HepG2 (cell line): ENCODE data around the gene TNNT1. TPM values are rescaled to one million over a fixed set of nuclear protein-coding genes. Genes with fewer than 3 reads are reported as not detected.

ENCODE experiments used
- ATF1 ChIP-seq: IDR thresholded peaks from 2 replicates; pipeline ENCODE4 v1.6.1; 2016; ENCODE audit warnings: mild to moderate bottlenecking, control low read depth
- DNMT3B ChIP-seq: conservative IDR thresholded peaks from 2 replicates; pipeline ENCODE4 v1.6.1; 2016; ENCODE audit warnings: missing biosample characterization, control low read depth
- FOSL1 ChIP-seq: sonication (generic); formaldehyde crosslinking; IDR thresholded peaks from 2 replicates; pipeline ENCODE4 v1.9.0; 2021; ENCODE audit warnings: missing genetic modification reagents, borderline replicate concordance
- FOSL2 ChIP-seq: sonication (generic); formaldehyde crosslinking; IDR thresholded peaks from 2 replicates; pipeline ENCODE4 v1.4.0; 2020; ENCODE audit warnings: missing genetic modification reagents
- KLF6 ChIP-seq: IDR thresholded peaks from 2 replicates; pipeline ENCODE4 v1.8.0; 2016; ENCODE audit warnings: missing biosample characterization, missing genetic modification reagents
- PHB2 ChIP-seq: fragments of 450-650 bp; IDR thresholded peaks from 2 replicates; pipeline ENCODE4 v1.6.1; 2018; ENCODE audit not compliant: partially characterized antibody
- PHF20 ChIP-seq: sonication (generic); formaldehyde crosslinking; IDR thresholded peaks from 2 replicates; pipeline ENCODE4 v1.5.0; 2020; ENCODE audit warnings: mild to moderate bottlenecking, missing genetic modification reagents
- TEAD3 ChIP-seq: optimal IDR thresholded peaks from 2 replicates; pipeline ENCODE3; 2016; ENCODE audit warnings: borderline replicate concordance
- TSC22D2 ChIP-seq: sonication (generic); formaldehyde crosslinking; IDR thresholded peaks from 2 replicates; pipeline ENCODE4 v1.5.1; 2020; ENCODE audit warnings: missing genetic modification reagents, mild to moderate bottlenecking, borderline replicate concordance
- ZNF180 ChIP-seq: sonication (generic); formaldehyde crosslinking; IDR thresholded peaks from 2 replicates; pipeline ENCODE4 v1.4.0; 2020; ENCODE audit warnings: low read depth, missing genetic modification reagents, borderline replicate concordance
- ZNF382 ChIP-seq: sonication (generic); formaldehyde crosslinking; IDR thresholded peaks from 2 replicates; pipeline ENCODE4 v1.5.0; 2020; ENCODE audit warnings: missing genetic modification reagents, mild to moderate bottlenecking, borderline replicate concordance
- ZNF451 ChIP-seq: sonication (generic); formaldehyde crosslinking; IDR thresholded peaks from 2 replicates; pipeline ENCODE4 v1.5.0; 2020; ENCODE audit warnings: mild to moderate bottlenecking, missing genetic modification reagents
- ZNF670 ChIP-seq: sonication (generic); formaldehyde crosslinking; IDR thresholded peaks from 2 replicates; pipeline ENCODE4 v1.8.0; 2022; ENCODE audit warnings: mild to moderate bottlenecking, missing genetic modification reagents, borderline replicate concordance
- ZSCAN22 ChIP-seq: sonication (generic); formaldehyde crosslinking; IDR thresholded peaks from 2 replicates; pipeline ENCODE4 v1.4.0; 2020; ENCODE audit warnings: mild to moderate bottlenecking, missing genetic modification reagents
- polyA plus RNA-seq, 8 experiments: library from polyadenylated mRNA; depleted of rRNA in 3 of 8; stranded (reverse) in 7 of 8; unstranded in 1 of 8; fragments of >200 nt; fragmentation: Illumina TruSeq in 4 of 8; extraction: Trizol in 4 of 8; gene quantifications; 2 replicates each; pipeline versions ENCODE4 v1.2.1 to v1.2.3, GENCODE V29; 2011 to 2016; ENCODE audit warnings: low read depth in 4 of 8, missing spikeins in 1 of 8, mixed read lengths in 1 of 8; ENCODE audit not compliant: insufficient read depth in 1 of 8
- total RNA-seq, 5 experiments: library from RNA; depleted of rRNA; stranded (reverse); fragments of >200 nt; fragmentation: Illumina TruSeq; extraction: Trizol; gene quantifications; 2 replicates each; pipeline ENCODE4 v1.2.3, GENCODE V29; 2016; ENCODE audit warnings: low read depth in 1 of 5
- TF ChIP-seq, protein P1 (sequence below): sonication (generic); formaldehyde crosslinking; IDR thresholded peaks from 2 replicates; pipeline ENCODE4 v1.5.0; 2020; ENCODE audit warnings: mild to moderate bottlenecking, missing genetic modification reagents
- TF ChIP-seq, protein P2 (sequence below): sonication (generic); formaldehyde crosslinking; IDR thresholded peaks from 2 replicates; pipeline ENCODE4 v1.5.0; 2020; ENCODE audit warnings: missing genetic modification reagents
- TF ChIP-seq, protein P3 (sequence below): sonication (generic); formaldehyde crosslinking; IDR thresholded peaks from 2 replicates; pipeline ENCODE4 v1.4.0; 2020; ENCODE audit warnings: mild to moderate bottlenecking, low read depth, missing genetic modification reagents
- TF ChIP-seq, protein P4 (sequence below): conservative IDR thresholded peaks from 2 replicates; pipeline ENCODE4 v1.6.1; 2018; ENCODE audit warnings: missing genetic modification reagents
- TF ChIP-seq, protein P5 (sequence below): sonication (generic); formaldehyde crosslinking; IDR thresholded peaks from 2 replicates; pipeline ENCODE4 v1.4.0; 2020; ENCODE audit warnings: missing genetic modification reagents, borderline replicate concordance
- TF ChIP-seq, protein P6 (sequence below): sonication (generic); formaldehyde crosslinking; IDR thresholded peaks from 2 replicates; pipeline ENCODE4 v1.8.1; 2023; ENCODE audit warnings: mild to moderate bottlenecking, missing genetic modification reagents, borderline replicate concordance
- TF ChIP-seq, protein P7 (sequence below): sonication (generic); formaldehyde crosslinking; IDR thresholded peaks from 2 replicates; pipeline ENCODE4 v1.8.0; 2022; ENCODE audit warnings: low read depth, missing genetic modification reagents

The TNNT1 gene
- total and polyA plus RNA-seq, 2 of the 13 experiments (the other 11 are each of a cell fraction or from before 2014, with no cell fraction given): 1.3 to 2.4 TPM

DNA sequence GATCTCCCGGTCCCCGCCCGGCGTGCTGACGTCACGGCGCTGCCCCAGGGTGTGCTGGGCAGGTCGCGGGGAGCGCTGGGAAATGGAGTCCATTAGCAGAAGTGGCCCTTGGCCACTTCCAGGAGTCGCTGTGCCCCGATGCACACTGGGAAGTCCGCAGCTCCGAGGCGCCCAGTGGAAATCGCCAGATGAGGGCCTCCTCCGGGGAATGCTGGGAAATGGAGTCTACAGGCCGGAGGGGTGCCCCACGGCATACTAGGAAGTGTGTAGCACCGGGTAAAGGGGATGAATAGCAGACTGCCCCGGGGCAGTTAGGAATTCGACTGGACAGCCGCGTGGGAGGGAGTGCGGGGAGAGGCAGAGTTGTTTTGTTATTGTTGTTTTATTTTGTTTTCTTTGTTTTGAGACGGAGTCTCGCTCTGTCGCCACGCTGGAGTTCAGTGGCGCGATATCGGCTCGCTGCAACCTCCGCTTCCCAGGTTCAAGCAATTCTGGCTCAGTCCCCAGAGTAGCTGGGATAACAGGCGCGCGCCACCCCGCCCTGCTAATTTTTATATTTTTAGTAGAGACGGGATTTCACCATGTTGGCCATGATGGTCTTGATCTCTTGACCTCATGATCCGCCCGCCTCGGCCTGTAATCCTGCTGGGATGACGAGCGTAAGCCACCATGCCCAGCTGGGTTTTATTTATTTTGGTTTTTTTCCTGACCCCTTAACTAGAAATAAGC, 31.2 kb downstream of the TNNT1 start (continued):
- TF ChIP-seq, protein P1, sequence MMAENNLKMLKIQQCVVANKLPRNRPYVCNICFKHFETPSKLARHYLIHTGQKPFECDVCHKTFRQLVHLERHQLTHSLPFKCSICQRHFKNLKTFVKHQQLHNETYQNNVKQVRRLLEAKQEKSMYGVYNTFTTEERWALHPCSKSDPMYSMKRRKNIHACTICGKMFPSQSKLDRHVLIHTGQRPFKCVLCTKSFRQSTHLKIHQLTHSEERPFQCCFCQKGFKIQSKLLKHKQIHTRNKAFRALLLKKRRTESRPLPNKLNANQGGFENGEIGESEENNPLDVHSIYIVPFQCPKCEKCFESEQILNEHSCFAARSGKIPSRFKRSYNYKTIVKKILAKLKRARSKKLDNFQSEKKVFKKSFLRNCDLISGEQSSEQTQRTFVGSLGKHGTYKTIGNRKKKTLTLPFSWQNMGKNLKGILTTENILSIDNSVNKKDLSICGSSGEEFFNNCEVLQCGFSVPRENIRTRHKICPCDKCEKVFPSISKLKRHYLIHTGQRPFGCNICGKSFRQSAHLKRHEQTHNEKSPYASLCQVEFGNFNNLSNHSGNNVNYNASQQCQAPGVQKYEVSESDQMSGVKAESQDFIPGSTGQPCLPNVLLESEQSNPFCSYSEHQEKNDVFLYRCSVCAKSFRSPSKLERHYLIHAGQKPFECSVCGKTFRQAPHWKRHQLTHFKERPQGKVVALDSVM: no peak
- TF ChIP-seq TSC22D2 (CRISPR knock-in tag) (0 out of 2 replicates have a peak, but pooled peaks have one; percentile 45), PHB2 (no peak), KLF6 (CRISPR knock-in tag) (no peak), ZSCAN22 (no peak), ZNF180 (no peak; the same call in 1 of the 2 replicates), ZNF382 (no peak), PHF20 (CRISPR knock-in tag) (peak; percentile 65; the same call in 1 of the 2 replicates), ZNF670 (CRISPR knock-in tag) (peak; percentile 81), ATF1 (CRISPR knock-in tag) (peak; percentile 93), FOSL1 (CRISPR knock-in tag) (no peak), ZNF451 (CRISPR knock-in tag) (no peak), FOSL2 (CRISPR knock-in tag) (peak; percentile 38; the same call in 1 of the 2 replicates), TEAD3 (CRISPR knock-in tag) (peak; percentile 67), DNMT3B (no peak)
- TF ChIP-seq, protein P2, sequence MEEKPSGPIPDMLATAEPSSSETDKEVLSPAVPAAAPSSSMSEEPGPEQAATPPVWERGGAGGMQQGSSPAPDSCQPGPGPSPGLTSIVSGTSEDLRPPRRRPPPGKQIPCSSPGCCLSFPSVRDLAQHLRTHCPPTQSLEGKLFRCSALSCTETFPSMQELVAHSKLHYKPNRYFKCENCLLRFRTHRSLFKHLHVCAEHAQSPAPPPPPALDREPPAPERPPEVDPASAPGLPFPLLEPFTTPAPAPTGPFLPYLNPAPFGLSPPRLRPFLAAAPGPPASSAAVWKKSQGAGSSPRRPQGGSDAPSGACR (CRISPR knock-in tag): no peak
- TF ChIP-seq, protein P3, sequence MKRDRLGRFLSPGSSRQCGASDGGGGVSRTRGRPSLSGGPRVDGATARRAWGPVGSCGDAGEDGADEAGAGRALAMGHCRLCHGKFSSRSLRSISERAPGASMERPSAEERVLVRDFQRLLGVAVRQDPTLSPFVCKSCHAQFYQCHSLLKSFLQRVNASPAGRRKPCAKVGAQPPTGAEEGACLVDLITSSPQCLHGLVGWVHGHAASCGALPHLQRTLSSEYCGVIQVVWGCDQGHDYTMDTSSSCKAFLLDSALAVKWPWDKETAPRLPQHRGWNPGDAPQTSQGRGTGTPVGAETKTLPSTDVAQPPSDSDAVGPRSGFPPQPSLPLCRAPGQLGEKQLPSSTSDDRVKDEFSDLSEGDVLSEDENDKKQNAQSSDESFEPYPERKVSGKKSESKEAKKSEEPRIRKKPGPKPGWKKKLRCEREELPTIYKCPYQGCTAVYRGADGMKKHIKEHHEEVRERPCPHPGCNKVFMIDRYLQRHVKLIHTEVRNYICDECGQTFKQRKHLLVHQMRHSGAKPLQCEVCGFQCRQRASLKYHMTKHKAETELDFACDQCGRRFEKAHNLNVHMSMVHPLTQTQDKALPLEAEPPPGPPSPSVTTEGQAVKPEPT (CRISPR knock-in tag): no peak
- TF ChIP-seq, protein P4, sequence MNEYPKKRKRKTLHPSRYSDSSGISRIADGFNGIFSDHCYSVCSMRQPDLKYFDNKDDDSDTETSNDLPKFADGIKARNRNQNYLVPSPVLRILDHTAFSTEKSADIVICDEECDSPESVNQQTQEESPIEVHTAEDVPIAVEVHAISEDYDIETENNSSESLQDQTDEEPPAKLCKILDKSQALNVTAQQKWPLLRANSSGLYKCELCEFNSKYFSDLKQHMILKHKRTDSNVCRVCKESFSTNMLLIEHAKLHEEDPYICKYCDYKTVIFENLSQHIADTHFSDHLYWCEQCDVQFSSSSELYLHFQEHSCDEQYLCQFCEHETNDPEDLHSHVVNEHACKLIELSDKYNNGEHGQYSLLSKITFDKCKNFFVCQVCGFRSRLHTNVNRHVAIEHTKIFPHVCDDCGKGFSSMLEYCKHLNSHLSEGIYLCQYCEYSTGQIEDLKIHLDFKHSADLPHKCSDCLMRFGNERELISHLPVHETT (CRISPR knock-in tag): peak; percentile 88; the same call in 1 of the 2 replicates
- TF ChIP-seq, protein P5, sequence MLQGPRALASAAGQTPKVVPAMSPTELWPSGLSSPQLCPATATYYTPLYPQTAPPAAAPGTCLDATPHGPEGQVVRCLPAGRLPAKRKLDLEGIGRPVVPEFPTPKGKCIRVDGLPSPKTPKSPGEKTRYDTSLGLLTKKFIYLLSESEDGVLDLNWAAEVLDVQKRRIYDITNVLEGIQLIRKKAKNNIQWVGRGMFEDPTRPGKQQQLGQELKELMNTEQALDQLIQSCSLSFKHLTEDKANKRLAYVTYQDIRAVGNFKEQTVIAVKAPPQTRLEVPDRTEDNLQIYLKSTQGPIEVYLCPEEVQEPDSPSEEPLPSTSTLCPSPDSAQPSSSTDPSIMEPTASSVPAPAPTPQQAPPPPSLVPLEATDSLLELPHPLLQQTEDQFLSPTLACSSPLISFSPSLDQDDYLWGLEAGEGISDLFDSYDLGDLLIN (CRISPR knock-in tag): 0 out of 2 replicates have a peak, but pooled peaks have one; percentile 55
- TF ChIP-seq, protein P6, sequence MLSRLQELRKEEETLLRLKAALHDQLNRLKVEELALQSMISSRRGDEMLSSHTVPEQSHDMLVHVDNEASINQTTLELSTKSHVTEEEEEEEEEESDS (CRISPR knock-in tag): no peak
- TF ChIP-seq, protein P7, sequence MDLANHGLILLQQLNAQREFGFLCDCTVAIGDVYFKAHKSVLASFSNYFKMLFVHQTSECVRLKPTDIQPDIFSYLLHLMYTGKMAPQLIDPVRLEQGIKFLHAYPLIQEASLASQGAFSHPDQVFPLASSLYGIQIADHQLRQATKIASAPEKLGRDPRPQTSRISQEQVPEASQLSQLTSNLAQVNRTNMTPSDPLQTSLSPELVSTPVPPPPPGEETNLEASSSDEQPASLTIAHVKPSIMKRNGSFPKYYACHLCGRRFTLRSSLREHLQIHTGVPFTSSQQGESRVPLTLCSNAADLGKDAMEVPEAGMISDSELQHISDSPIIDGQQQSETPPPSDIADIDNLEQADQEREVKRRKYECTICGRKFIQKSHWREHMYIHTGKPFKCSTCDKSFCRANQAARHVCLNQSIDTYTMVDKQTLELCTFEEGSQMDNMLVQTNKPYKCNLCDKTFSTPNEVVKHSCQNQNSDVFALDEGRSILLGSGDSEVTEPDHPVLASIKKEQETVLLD: peak; percentile 87
